ENCODE measurements around the gene RAB27B.
"Not testable (repeated sequence)": the region's sequence is repeated elsewhere in the genome, so short reads cannot be mapped to it uniquely, and the experiment has no call there.

Gene RAB27B

DNA sequence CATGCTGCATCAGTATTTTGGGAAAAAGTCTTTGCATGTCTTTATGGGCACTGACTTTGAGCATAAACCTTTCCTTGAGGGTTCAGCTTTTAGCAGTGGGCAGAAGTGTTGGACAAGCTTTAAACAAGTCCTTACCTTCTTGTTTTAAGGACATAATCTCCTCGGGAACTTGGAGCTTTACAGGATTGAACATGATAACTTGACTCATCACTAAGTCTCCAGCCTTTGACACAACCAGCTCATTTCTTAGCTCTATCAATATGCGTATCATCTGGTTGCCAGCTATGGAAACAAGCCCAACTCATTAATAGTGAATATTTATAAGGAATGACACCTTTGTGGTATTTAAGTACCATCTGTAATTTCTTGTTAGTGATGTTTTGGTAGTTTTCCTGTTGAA lies 21.0 kb upstream of the RAB27B start:
- H3K36me3 ChIP-seq (ENCODE audit: insufficient read depth, low read length) = no peaks in the 10 kb centered on the region
- no peaks in the 10 kb centered on the region for H4K20me1 ChIP-seq (ENCODE audit: insufficient read depth, low read length)
- H3K27me3 ChIP-seq (ENCODE audit: insufficient read depth, low read length, poor library complexity) = no peaks in the 10 kb centered on the region
- H3K27ac ChIP-seq (ENCODE audit: low read length) = no peak overlapping the region
- H3K79me2 ChIP-seq (ENCODE audit: insufficient read depth, low read length) = no peaks in the 10 kb centered on the region
- no peak overlapping the region for H2AFZ ChIP-seq (ENCODE audit: low read depth, low read length)
- H3K4me1 ChIP-seq (ENCODE audit: insufficient read depth, low read length) = peaks cover 19% of the 10 kb centered on the region
- DNase-seq (no peak), ATAC-seq (ENCODE audit: insufficient read depth, low read depth) (no peak)
- H3K4me2 ChIP-seq (ENCODE audit: insufficient read depth, low read length) = no peak overlapping the region
- H3K4me3 ChIP-seq (ENCODE audit: low read depth in 1 of 2, low read length in 2 of 2) = no peak overlapping the region
- H3K9ac ChIP-seq (ENCODE audit: low read depth, low read length) = no peak overlapping the region
- TF ChIP-seq EZH2 (IDR thresholded peaks at IDR 0.05; ENCODE audit: borderline replicate concordance, low read depth, low read length, severe bottlenecking) = no peak
- TF ChIP-seq, protein P1, sequence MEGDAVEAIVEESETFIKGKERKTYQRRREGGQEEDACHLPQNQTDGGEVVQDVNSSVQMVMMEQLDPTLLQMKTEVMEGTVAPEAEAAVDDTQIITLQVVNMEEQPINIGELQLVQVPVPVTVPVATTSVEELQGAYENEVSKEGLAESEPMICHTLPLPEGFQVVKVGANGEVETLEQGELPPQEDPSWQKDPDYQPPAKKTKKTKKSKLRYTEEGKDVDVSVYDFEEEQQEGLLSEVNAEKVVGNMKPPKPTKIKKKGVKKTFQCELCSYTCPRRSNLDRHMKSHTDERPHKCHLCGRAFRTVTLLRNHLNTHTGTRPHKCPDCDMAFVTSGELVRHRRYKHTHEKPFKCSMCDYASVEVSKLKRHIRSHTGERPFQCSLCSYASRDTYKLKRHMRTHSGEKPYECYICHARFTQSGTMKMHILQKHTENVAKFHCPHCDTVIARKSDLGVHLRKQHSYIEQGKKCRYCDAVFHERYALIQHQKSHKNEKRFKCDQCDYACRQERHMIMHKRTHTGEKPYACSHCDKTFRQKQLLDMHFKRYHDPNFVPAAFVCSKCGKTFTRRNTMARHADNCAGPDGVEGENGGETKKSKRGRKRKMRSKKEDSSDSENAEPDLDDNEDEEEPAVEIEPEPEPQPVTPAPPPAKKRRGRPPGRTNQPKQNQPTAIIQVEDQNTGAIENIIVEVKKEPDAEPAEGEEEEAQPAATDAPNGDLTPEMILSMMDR (IDR thresholded peaks at IDR 0.05; ENCODE audit: borderline replicate concordance, extremely low read depth, low read length, poor library complexity, severe bottlenecking) = no peak
- no peaks in the 10 kb centered on the region for H3K9me3 ChIP-seq (ENCODE audit: insufficient read depth, low read length, severe bottlenecking)

DNA sequence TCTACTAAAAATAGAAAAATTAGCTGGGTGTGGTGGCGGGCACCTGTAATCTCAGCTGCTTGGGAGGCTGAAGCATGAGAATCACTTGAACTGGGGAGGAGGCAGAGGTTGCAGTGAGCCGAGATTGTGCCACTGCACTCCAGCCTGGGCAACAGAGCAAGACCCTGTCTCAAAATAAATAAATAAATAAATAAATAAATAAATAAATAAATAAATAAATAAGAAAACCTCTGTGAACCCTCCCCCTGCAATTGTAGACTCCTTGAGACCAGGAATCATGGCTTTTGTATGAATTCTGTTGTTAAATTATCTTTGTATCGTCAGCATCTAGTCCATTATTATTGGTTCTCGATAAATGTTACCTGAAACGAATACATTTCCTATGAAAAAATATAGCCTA lies 17.6 kb upstream of the RAB27B start:
- H4K20me1 ChIP-seq (ENCODE audit: insufficient read depth, low read length); H3K4me3 ChIP-seq (ENCODE audit: low read depth in 1 of 2, low read length in 2 of 2); H3K9me3 ChIP-seq (ENCODE audit: insufficient read depth, low read length, severe bottlenecking); H3K36me3 ChIP-seq (ENCODE audit: insufficient read depth, low read length); ATAC-seq (ENCODE audit: insufficient read depth, low read depth); H2AFZ ChIP-seq (ENCODE audit: low read depth, low read length); H3K79me2 ChIP-seq (ENCODE audit: insufficient read depth, low read length); DNase-seq; H3K27me3 ChIP-seq (ENCODE audit: insufficient read depth, low read length, poor library complexity); H3K4me2 ChIP-seq (ENCODE audit: insufficient read depth, low read length); H3K9ac ChIP-seq (ENCODE audit: low read depth, low read length); H3K27ac ChIP-seq (ENCODE audit: low read length): not testable (repeated sequence)
- peaks cover 28% of the 10 kb centered on the region for H3K4me1 ChIP-seq (ENCODE audit: insufficient read depth, low read length)

DNA sequence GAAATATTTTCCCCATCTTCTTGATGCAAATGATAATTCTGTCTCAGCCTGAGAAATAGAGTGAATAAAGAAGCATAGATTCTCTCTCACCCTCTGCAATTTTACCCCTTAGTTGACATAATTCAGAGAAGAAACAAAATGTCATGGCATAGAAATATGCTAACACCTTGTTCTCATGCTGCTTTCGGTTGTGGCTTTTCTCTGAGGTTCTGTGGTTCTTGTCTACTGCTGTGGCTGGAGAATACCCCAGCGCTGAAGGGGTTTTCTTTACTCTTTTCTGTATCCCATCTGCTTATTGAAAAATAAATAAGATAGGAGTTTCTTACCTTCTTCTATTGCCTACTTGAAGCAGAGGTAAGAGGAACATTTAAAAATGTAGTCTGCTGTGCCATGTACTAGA lies 15.4 kb upstream of the RAB27B start:
- Histone ChIP-seq H3K27me3 (ENCODE audit: insufficient read depth, low read length, poor library complexity) (no peaks in the 10 kb centered on the region), H3K27ac (ENCODE audit: low read length) (no peak overlapping the region), H3K79me2 (ENCODE audit: insufficient read depth, low read length) (no peaks in the 10 kb centered on the region), H3K9ac (ENCODE audit: low read depth, low read length) (no peak overlapping the region), H3K9me3 (ENCODE audit: insufficient read depth, low read length, severe bottlenecking) (no peaks in the 10 kb centered on the region), H4K20me1 (ENCODE audit: insufficient read depth, low read length) (no peaks in the 10 kb centered on the region), H3K4me2 (ENCODE audit: insufficient read depth, low read length) (no peak overlapping the region), H3K4me3 (ENCODE audit: low read depth in 1 of 2, low read length in 2 of 2) (no peak overlapping the region), H3K4me1 (ENCODE audit: insufficient read depth, low read length) (peaks cover 23% of the 10 kb centered on the region), H3K36me3 (ENCODE audit: insufficient read depth, low read length) (no peaks in the 10 kb centered on the region), H2AFZ (ENCODE audit: low read depth, low read length) (no peak overlapping the region)
- DNase-seq (peak; percentile 54), ATAC-seq (ENCODE audit: insufficient read depth, low read depth) (peak; percentile 98)
- no peak for TF ChIP-seq EZH2 (IDR thresholded peaks at IDR 0.05; ENCODE audit: borderline replicate concordance, low read depth, low read length, severe bottlenecking)
- TF ChIP-seq, protein P1 (IDR thresholded peaks at IDR 0.05; ENCODE audit: borderline replicate concordance, extremely low read depth, low read length, poor library complexity, severe bottlenecking) = no peak

DNA sequence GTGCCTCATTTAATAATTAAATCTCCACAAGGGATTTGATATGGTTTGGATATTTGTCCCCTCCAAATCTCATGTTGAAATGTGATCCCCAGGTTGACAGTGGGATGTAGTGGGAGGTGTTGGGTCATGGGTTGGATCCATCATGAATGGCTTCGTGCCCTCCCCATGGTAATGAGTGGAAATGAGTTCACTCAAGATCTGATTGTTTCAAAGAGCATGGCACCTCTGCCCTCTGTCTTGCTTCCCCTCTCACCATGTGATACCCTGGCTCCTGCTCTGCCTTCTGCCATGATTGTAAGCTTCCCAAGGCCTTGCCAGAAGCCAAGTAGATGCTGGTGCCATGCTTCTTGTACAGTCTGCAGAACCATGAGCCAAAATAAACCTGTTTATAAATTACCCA lies 15.0 kb upstream of the RAB27B start:
- Histone ChIP-seq H3K4me1 (ENCODE audit: insufficient read depth, low read length) (peaks cover 23% of the 10 kb centered on the region), H3K4me3 (ENCODE audit: low read depth in 1 of 2, low read length in 2 of 2) (no peak overlapping the region), H3K79me2 (ENCODE audit: insufficient read depth, low read length) (no peaks in the 10 kb centered on the region), H2AFZ (ENCODE audit: low read depth, low read length) (no peak overlapping the region), H3K27me3 (ENCODE audit: insufficient read depth, low read length, poor library complexity) (no peaks in the 10 kb centered on the region), H3K9me3 (ENCODE audit: insufficient read depth, low read length, severe bottlenecking) (no peaks in the 10 kb centered on the region), H3K36me3 (ENCODE audit: insufficient read depth, low read length) (no peaks in the 10 kb centered on the region), H3K27ac (ENCODE audit: low read length) (no peak overlapping the region), H3K9ac (ENCODE audit: low read depth, low read length) (no peak overlapping the region), H3K4me2 (ENCODE audit: insufficient read depth, low read length) (no peak overlapping the region), H4K20me1 (ENCODE audit: insufficient read depth, low read length) (no peaks in the 10 kb centered on the region)
- ATAC-seq (ENCODE audit: insufficient read depth, low read depth) = peak; percentile 47
- no peak for DNase-seq
- TF ChIP-seq EZH2 (IDR thresholded peaks at IDR 0.05; ENCODE audit: borderline replicate concordance, low read depth, low read length, severe bottlenecking) = no peak
